H1 (cell line): ENCODE measurements around the gene WDR7. TPM values are rescaled to one million over a fixed set of nuclear protein-coding genes. Genes with fewer than 3 reads are reported as not detected.
A peak's percentile ranks its signal among the peaks of the same experiment; 100 is the strongest.

Experiments
- CREB1 ChIP-seq: IDR thresholded peaks from 2 replicates; pipeline ENCODE4 v1.6.1; 2012; ENCODE audit warnings: inconsistent platforms
- HDAC2 ChIP-seq, 2 experiments: fragments of 300-600 bp in 1 of 2; sonication (generic) in 1 of 2; IDR thresholded peaks; 2 replicates each; pipeline ENCODE4 v1.6.1; 2011 to 2012; ENCODE audit warnings: low read depth in 2 of 2, low read length in 2 of 2, mild to moderate bottlenecking in 2 of 2, moderate library complexity in 2 of 2, borderline replicate concordance in 1 of 2, inconsistent platforms in 1 of 2
- polyA plus RNA-seq, 7 experiments: library from polyadenylated mRNA; depleted of rRNA in 3 of 7; stranded (reverse) in 5 of 7; unstranded in 2 of 7; fragments of >200 nt in 5 of 7; fragments of 200-250 nt in 2 of 7; gene quantifications; 1 replicate in 5 of 7; 2 replicates in 1 of 7; 4 replicates in 1 of 7; pipeline versions ENCODE4 v1.2.1 to v1.2.3, GENCODE V29; 2011 to 2013; ENCODE audit warnings: missing spikeins in 2 of 7, mixed read lengths in 2 of 7
- total RNA-seq: library from RNA; stranded (reverse); fragmentation: NEBNext Ultra II Directional; extraction: Animal tissue kit (Norgen Biotek cat#: 25700); gene quantifications from 2 replicates; pipeline ENCODE4 v1.2.1, GENCODE V29; 2021
- TF ChIP-seq, protein P1 (sequence below), 3 experiments: IDR thresholded peaks; 1 replicate in 2 of 3; 2 replicates in 1 of 3; pipeline versions ENCODE4 v1.5.1 to v1.6.1; 2011; ENCODE audit warnings: low read length in 3 of 3, mild to moderate bottlenecking in 3 of 3, inconsistent platforms in 2 of 3, low read depth in 1 of 3, moderate library complexity in 1 of 3; ENCODE audit not compliant: insufficient read depth in 1 of 3; ENCODE audit errors: control extremely low read depth in 1 of 3

WDR7 gene
- total and polyA plus RNA-seq, 2 of the 8 experiments (the other 6 are each of a cell fraction or from before 2014, with no cell fraction given): 5.5 to 15.2 TPM

DNA sequence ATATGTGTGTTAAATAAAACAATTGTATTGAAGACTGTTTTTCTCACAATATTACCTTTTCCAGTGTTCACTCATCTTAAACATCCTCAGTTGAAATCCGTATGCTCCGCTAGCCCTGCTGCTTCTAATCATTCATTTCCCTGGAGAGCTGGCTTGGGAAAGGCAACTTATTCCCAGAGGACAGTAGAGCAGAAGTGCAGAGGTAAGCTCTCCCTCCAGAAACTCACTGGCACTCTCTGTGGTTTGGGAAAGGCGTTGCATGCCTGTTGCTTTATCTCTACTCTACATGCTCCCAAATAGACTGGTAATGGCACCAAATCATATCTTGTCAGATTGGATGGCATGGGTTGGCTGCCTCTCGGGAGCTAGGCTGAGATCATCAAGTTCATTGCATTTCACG lies 378.6 kb downstream of the WDR7 start (continued):
- TF ChIP-seq, protein P1, sequence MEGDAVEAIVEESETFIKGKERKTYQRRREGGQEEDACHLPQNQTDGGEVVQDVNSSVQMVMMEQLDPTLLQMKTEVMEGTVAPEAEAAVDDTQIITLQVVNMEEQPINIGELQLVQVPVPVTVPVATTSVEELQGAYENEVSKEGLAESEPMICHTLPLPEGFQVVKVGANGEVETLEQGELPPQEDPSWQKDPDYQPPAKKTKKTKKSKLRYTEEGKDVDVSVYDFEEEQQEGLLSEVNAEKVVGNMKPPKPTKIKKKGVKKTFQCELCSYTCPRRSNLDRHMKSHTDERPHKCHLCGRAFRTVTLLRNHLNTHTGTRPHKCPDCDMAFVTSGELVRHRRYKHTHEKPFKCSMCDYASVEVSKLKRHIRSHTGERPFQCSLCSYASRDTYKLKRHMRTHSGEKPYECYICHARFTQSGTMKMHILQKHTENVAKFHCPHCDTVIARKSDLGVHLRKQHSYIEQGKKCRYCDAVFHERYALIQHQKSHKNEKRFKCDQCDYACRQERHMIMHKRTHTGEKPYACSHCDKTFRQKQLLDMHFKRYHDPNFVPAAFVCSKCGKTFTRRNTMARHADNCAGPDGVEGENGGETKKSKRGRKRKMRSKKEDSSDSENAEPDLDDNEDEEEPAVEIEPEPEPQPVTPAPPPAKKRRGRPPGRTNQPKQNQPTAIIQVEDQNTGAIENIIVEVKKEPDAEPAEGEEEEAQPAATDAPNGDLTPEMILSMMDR (IDR thresholded peaks at IDR 0.05; ENCODE audit: control extremely low read depth in 1 of 3, insufficient read depth in 1 of 3, low read depth in 1 of 3, low read length in 3 of 3): peak; percentile 23 to 78 (median 60)
- TF ChIP-seq CREB1 (no peak), HDAC2 (IDR thresholded peaks at IDR 0.05; ENCODE audit: borderline replicate concordance in 1 of 2, low read depth in 2 of 2, low read length in 2 of 2) (no peak)
- TF ChIP-seq, all 59 proteins: peak for 2
